Upper lobe of right lung (tissue), 1 donor: ENCODE measurements around the gene SMG7. TPM values are rescaled to one million over a fixed set of nuclear protein-coding genes. Genes with fewer than 3 reads are reported as not detected.

Source experiments
- ATAC-seq: fragments of 200-7000 bp; cut with Tn5 transposase; one replicate; pipeline ENCODE4 v1.9.1; 2020; ENCODE audit warnings: mild to moderate bottlenecking, moderate library complexity
- DNase-seq: peaks from one replicate; pipeline ENCODE4 v3.0.0-alpha.2; 2020
- H3K27ac ChIP-seq: fragments of 200-600 bp; one replicate; pipeline ENCODE4 v1.8.0; 2022
- H3K27me3 ChIP-seq: fragments of 200-600 bp; one replicate; pipeline ENCODE4 v1.8.0; 2022; ENCODE audit warnings: mild to moderate bottlenecking
- H3K36me3 ChIP-seq: fragments of 200-600 bp; one replicate; pipeline ENCODE4 v1.8.0; 2022
- H3K4me1 ChIP-seq: fragments of 200-600 bp; one replicate; pipeline ENCODE4 v1.8.0; 2022
- H3K4me3 ChIP-seq: fragments of 200-600 bp; one replicate; pipeline ENCODE4 v1.8.0; 2022; ENCODE audit warnings: mild to moderate bottlenecking
- H3K9me3 ChIP-seq: fragments of 200-600 bp; one replicate; pipeline ENCODE4 v1.8.0; 2022
- CTCF ChIP-seq: fragments of 200-600 bp; IDR thresholded peaks from one replicate; pipeline ENCODE4 v1.8.0; 2022; ENCODE audit warnings: antibody characterized with exemption
- intact Hi-C: fragments of 100-400 bp; cut with DNase I; formaldehyde crosslinking; loops from one replicate; pipeline ENCODE4 v1.11.0; 2022
- total RNA-seq: library from RNA; stranded (reverse); fragmentation: NEBNext Ultra II Directional; extraction: Animal tissue kit (Norgen Biotek cat#: 25700); gene quantifications from one replicate; pipeline ENCODE4 v1.2.1, GENCODE V29; 2021
- donor health status: DM: no; HTN: yes; CAD: no; lungs with severe emphysema.

Gene SMG7
- total RNA-seq, 1 donor from 2014 or later = 65.9 TPM

DNA sequence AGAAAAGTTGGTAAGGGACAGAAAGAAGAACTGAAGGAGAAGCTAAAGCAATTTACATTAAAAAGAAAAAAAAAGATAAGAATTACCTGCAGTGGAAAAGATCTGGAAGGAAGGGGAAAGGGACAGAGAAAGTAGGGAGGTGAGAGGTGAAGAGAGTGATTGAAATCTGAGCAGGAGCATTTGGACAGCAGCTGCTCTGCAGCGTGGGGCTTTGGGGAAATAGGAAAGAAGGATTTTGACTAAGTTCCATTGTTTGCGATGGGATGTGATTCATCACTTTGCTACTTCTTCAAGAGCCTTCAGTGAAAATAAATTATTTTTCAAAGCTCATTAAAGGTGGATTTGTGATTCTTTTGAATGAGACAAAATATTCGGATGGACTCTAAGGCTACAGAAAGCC is 28.1 kb upstream of the SMG7 start:
- H3K36me3 ChIP-seq = no peaks in the 10 kb centered on the region
- H3K4me3 ChIP-seq = no peak overlapping the region
- intact Hi-C loops = no loop called here
- H3K27ac ChIP-seq = no peak overlapping the region
- no peak for DNase-seq
- H3K27me3 ChIP-seq = no peaks in the 10 kb centered on the region
- no peak for ATAC-seq
- no peaks in the 10 kb centered on the region for H3K9me3 ChIP-seq
- TF ChIP-seq CTCF = no peak
- no peaks in the 10 kb centered on the region for H3K4me1 ChIP-seq

DNA sequence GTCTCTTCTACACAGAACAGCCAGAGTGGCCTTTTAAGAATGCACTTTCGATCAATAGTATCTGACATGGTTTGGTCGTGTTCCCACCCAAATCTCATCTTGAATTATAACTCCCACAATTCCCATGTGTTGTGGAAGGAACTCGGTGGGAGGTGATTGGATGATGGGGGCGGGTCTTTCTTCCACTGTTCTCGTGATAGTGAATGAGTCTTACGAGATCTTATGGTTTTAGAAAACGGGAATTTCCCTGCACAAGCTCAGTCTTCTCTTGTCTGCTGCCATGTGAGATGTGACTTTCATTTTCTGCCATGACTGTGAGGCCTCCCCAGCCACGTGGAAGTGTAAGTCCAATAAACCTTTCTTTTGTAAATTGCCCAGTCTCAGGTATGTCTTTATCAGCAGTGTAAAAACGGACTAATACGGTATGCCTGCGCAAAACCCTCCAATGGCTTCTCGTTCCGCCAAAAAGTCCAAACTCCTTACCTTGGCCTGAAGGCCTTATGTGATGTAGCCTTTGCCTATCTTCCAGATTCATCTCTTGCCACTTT is 23.0 kb upstream of the SMG7 start:
- Histone ChIP-seq H3K36me3 (no peaks in the 10 kb centered on the region), H3K4me1 (no peaks in the 10 kb centered on the region), H3K9me3 (no peaks in the 10 kb centered on the region), H3K27me3 (no peaks in the 10 kb centered on the region), H3K27ac (no peak overlapping the region), H3K4me3 (no peak overlapping the region)
- intact Hi-C loops = no loop called here
- ATAC-seq (no peak), DNase-seq (no peak)
- TF ChIP-seq CTCF = no peak

GRCh38 chr1:183450093-183450492 is 22.2 kb upstream of the SMG7 start:
- Histone ChIP-seq H3K27me3 (no peaks in the 10 kb centered on the region), H3K36me3 (no peaks in the 10 kb centered on the region), H3K9me3 (no peaks in the 10 kb centered on the region), H3K4me1 (no peaks in the 10 kb centered on the region), H3K4me3 (no peak overlapping the region), H3K27ac (no peak overlapping the region)
- no peak for TF ChIP-seq CTCF
- DNase-seq (no peak), ATAC-seq (no peak)
- intact Hi-C loops = no loop called here

DNA sequence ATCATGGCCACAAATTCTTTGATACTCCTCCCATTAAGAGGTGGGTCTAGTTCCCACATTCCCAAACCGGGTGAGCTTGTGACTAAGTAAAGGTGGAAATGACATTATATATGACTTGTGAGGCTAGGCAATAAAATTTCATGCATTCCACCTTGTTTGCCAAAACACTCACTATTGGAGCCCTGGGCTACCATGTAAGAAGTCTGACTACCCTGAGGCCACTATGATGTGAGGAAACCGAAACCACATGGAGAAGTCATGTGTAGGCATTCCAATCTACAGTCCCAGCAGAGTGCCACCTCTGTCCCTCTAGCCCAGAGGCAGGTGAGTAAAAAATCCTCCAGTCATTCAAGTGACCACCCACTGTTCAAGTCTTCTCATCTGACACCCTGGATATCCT is 17.9 kb upstream of the SMG7 start:
- intact Hi-C loops = no loop called here

GRCh38 chr1:183456826-183457225 is 15.5 kb upstream of the SMG7 start:
- no peaks in the 10 kb centered on the region for H3K27me3 ChIP-seq
- H3K27ac ChIP-seq = no peak overlapping the region
- H3K9me3 ChIP-seq = no peaks in the 10 kb centered on the region
- no peak for DNase-seq
- TF ChIP-seq CTCF = no peak
- H3K4me1 ChIP-seq = peaks cover 3% of the 10 kb centered on the region
- no peak overlapping the region for H3K4me3 ChIP-seq
- H3K36me3 ChIP-seq = no peaks in the 10 kb centered on the region
- ATAC-seq = no peak
- intact Hi-C loops = no loop called here

More for the DNA sequence above, 17.9 kb upstream of the SMG7 start:
- no peaks in the 10 kb centered on the region for H3K27me3 ChIP-seq
- ATAC-seq (no peak), DNase-seq (no peak)
- no peaks in the 10 kb centered on the region for H3K36me3 ChIP-seq
- no peak overlapping the region for H3K27ac ChIP-seq
- no peak overlapping the region for H3K4me3 ChIP-seq
- H3K9me3 ChIP-seq = no peaks in the 10 kb centered on the region
- H3K4me1 ChIP-seq = no peaks in the 10 kb centered on the region
- TF ChIP-seq CTCF = no peak

DNA sequence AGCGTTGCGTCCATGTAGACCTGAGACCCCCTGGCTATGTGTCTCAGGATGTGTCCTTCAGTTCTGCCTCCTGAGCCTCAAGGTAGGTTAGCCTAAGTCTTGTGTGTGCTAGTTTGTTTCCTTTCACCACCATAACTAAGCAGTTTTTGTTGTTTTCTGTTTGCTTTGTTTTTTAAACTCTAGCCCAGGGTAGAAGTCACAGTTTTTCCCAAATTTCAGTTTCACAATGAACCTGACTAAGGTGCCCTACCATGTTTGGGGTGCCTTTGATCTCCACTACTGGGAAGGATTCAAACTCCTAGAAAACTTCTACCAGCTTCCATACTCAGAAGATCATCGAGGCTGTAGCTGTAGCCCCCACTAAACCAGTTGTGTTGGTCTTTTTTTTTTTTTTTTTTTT is 14.8 kb upstream of the SMG7 start:
- no peak for TF ChIP-seq CTCF
- Histone ChIP-seq H3K36me3 (no peaks in the 10 kb centered on the region), H3K4me1 (peaks cover 4% of the 10 kb centered on the region), H3K4me3 (no peak overlapping the region), H3K9me3 (no peaks in the 10 kb centered on the region), H3K27ac (no peak overlapping the region), H3K27me3 (no peaks in the 10 kb centered on the region)
- no peak for ATAC-seq
- intact Hi-C loops = no loop called here
- no peak for DNase-seq
